ENCODE data around the gene RNF11.

RNF11 gene

GRCh38 chr1:51317798-51318197, 81.7 kb downstream of the RNF11 start:
- DNase-seq: no peak

- DNase-seq: no peak
These were observed 85.2 kb downstream of the RNF11 start for GRCh38 chr1:51320967-51321923.

DNA sequence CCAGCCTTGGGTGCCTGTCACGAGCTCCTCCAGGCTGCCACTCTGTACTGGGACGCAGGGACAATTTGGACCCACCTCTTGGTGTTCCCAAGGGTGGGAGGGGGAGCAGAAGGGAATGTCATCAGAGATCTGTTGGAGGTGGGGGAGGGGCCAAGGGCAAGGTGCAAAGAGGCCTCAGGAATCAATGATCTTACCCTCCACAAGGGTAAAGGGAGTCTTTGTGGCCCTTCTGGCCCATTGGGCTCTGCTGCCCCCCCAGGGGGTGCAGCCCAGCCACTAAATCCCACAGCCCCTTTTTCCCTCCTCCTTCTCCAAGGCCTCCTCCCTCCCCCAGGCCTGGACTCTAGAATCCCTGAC, 85.8 kb downstream of the RNF11 start:
- DNase-seq: no peak

GRCh38 chr1:51322417-51323101, 86.5 kb downstream of the RNF11 start:
- no peak for DNase-seq
